Mammary epithelial cell (primary cell): ENCODE measurements around the gene FLII.

ENCODE experiments used
- EZH2 ChIP-seq: IDR thresholded peaks from 2 replicates; pipeline ENCODE4 v1.6.1; 2012; ENCODE audit warnings: low read length, inconsistent platforms, borderline replicate concordance
- TF ChIP-seq, protein P1 (sequence below), 2 donors: IDR thresholded peaks in 1 of 2; conservative IDR thresholded peaks in 1 of 2; 2 replicates each; pipeline ENCODE4 v1.5.1; 2011 to 2012; ENCODE audit warnings: inconsistent platforms in 2 of 2, low read length in 2 of 2, mild to moderate bottlenecking in 2 of 2, control low read depth in 1 of 2, low read depth in 1 of 2; ENCODE audit not compliant: insufficient read depth in 1 of 2; ENCODE audit errors: extremely low read depth in 1 of 2

DNA sequence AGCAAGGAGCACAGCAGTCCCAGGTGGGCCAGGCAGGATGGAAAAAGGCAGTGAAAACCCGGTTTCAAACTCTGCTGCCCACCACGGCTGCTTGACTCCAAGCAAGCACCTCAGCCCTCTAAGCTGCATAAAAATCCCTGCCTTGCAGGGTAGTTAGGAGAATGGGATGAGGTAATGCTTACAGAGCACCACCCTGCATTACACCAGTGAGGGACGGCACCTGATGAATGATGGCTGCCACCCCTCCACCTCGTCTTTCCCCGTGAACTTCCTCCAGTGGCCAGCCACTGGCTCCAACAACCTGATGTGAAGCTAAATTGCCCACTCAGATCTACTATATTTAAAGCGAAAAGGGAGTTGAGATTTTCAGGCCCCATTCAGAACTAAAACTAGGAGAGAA, 23.2 kb upstream of the FLII start:
- TF ChIP-seq, protein P1, sequence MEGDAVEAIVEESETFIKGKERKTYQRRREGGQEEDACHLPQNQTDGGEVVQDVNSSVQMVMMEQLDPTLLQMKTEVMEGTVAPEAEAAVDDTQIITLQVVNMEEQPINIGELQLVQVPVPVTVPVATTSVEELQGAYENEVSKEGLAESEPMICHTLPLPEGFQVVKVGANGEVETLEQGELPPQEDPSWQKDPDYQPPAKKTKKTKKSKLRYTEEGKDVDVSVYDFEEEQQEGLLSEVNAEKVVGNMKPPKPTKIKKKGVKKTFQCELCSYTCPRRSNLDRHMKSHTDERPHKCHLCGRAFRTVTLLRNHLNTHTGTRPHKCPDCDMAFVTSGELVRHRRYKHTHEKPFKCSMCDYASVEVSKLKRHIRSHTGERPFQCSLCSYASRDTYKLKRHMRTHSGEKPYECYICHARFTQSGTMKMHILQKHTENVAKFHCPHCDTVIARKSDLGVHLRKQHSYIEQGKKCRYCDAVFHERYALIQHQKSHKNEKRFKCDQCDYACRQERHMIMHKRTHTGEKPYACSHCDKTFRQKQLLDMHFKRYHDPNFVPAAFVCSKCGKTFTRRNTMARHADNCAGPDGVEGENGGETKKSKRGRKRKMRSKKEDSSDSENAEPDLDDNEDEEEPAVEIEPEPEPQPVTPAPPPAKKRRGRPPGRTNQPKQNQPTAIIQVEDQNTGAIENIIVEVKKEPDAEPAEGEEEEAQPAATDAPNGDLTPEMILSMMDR (conservative IDR thresholded peaks at IDR 0.05 in 1 of 2, IDR thresholded peaks at IDR 0.05 in 1 of 2; ENCODE audit: extremely low read depth in 1 of 2, insufficient read depth in 1 of 2, low read depth in 1 of 2, low read length in 2 of 2) = no peak
- TF ChIP-seq EZH2 = no peak
